ENCODE data around the gene MAML2.
A peak's percentile ranks its signal among the peaks of the same experiment; 100 is the strongest.

MAML2 gene

GRCh38 chr11:96241331-96241841 is 101.6 kb downstream of the MAML2 start:
- no peak for DNase-seq (ENCODE audit: low read depth)

GRCh38 chr11:96238563-96239135 is 104.3 kb downstream of the MAML2 start:
- no peak for DNase-seq (ENCODE audit: low read depth)

- no peak for DNase-seq (ENCODE audit: low read depth)
Measured at GRCh38 chr11:96237766-96238266, 105.2 kb downstream of the MAML2 start.

- DNase-seq (ENCODE audit: low read depth) = no peak
Measured at GRCh38 chr11:96235751-96236150, 107.2 kb downstream of the MAML2 start.

GRCh38 chr11:96234866-96235441 is 108.0 kb downstream of the MAML2 start:
- no peak for DNase-seq (ENCODE audit: low read depth)

GRCh38 chr11:96232132-96232531 is 110.9 kb downstream of the MAML2 start:
- no peak for DNase-seq (ENCODE audit: low read depth)

- no peak for DNase-seq (ENCODE audit: low read depth)
Measured at GRCh38 chr11:96230686-96231085, 112.3 kb downstream of the MAML2 start.

- DNase-seq (ENCODE audit: low read depth) = no peak
Measured at GRCh38 chr11:96229354-96229977, 113.5 kb downstream of the MAML2 start.

- no peak for DNase-seq (ENCODE audit: low read depth)
Measured at GRCh38 chr11:96228910-96229309, 114.1 kb downstream of the MAML2 start.

GRCh38 chr11:96228473-96228891 is 114.5 kb downstream of the MAML2 start:
- peak; percentile 76 for DNase-seq (ENCODE audit: low read depth)

- no peak for DNase-seq (ENCODE audit: low read depth)
Measured at GRCh38 chr11:96227244-96227643, 115.8 kb downstream of the MAML2 start.

GRCh38 chr11:96223083-96223482 is 119.9 kb downstream of the MAML2 start:
- no peak for DNase-seq (ENCODE audit: low read depth)

GRCh38 chr11:96222102-96222501 is 120.9 kb downstream of the MAML2 start:
- DNase-seq (ENCODE audit: low read depth) = no peak

- no peak for DNase-seq (ENCODE audit: low read depth)
Measured at GRCh38 chr11:96221244-96222070, 121.5 kb downstream of the MAML2 start.

GRCh38 chr11:96219981-96220623 is 122.9 kb downstream of the MAML2 start:
- no peak for DNase-seq (ENCODE audit: low read depth)

- no peak for DNase-seq (ENCODE audit: low read depth)
Measured at GRCh38 chr11:96218901-96219300, 124.1 kb downstream of the MAML2 start.

- DNase-seq (ENCODE audit: low read depth) = no peak
Measured at GRCh38 chr11:96218006-96218405, 125.0 kb downstream of the MAML2 start.

GRCh38 chr11:96217206-96217605 is 125.8 kb downstream of the MAML2 start:
- no peak for DNase-seq (ENCODE audit: low read depth)

- no peak for DNase-seq (ENCODE audit: low read depth)
Measured at GRCh38 chr11:96215826-96216225, 127.2 kb downstream of the MAML2 start.

- DNase-seq (ENCODE audit: low read depth) = no peak
Measured at GRCh38 chr11:96215110-96215782, 127.7 kb downstream of the MAML2 start.

GRCh38 chr11:96214777-96215109 is 128.3 kb downstream of the MAML2 start:
- DNase-seq (ENCODE audit: low read depth) = no peak
